Transverse colon (tissue), 4 donors: ENCODE results near the gene CKB. TPM values are rescaled to one million over a fixed set of nuclear protein-coding genes. Genes with fewer than 3 reads are reported as not detected.

ENCODE experiments used
- DNase-seq: peaks from one replicate; pipeline ENCODE4 v3.0.0-alpha.2; 2019
- H3K27ac ChIP-seq, 4 donors: fragments of 200-600 bp; sonication (generic); 2 replicates each; pipeline ENCODE4 v1.5.1; 2016 to 2018; ENCODE audit warnings: inconsistent platforms in 4 of 4
- H3K27me3 ChIP-seq: fragments of 200-600 bp; sonication (generic); 2 replicates; pipeline ENCODE4 v1.5.1; 2017; ENCODE audit warnings: inconsistent platforms
- H3K36me3 ChIP-seq, 4 donors: fragments of 200-600 bp; sonication (generic); 2 replicates each; pipeline ENCODE4 v1.5.1; 2017 to 2019; ENCODE audit warnings: inconsistent platforms in 4 of 4
- H3K4me1 ChIP-seq, 4 donors: fragments of 200-600 bp; sonication (generic); 2 replicates each; pipeline ENCODE4 v1.5.1; 2017 to 2020; ENCODE audit warnings: inconsistent platforms in 4 of 4
- H3K4me3 ChIP-seq, 4 donors: fragments of 200-600 bp; sonication (generic); 1 replicate in 1 of 4; 2 replicates in 3 of 4; pipeline versions ENCODE4 v1.5.1 to v1.6.1; 2017 to 2019; ENCODE audit warnings: inconsistent platforms in 4 of 4
- H3K9me3 ChIP-seq, 2 donors: fragments of 200-600 bp; sonication (generic); 2 replicates each; pipeline ENCODE4 v1.5.1; 2017 to 2019; ENCODE audit warnings: inconsistent platforms in 2 of 2
- CTCF ChIP-seq, 5 experiments: fragments of 200-600 bp in 3 of 5; fragments of 450-650 bp in 2 of 5; sonication (generic) in 3 of 5; IDR thresholded peaks; 1 replicate in 2 of 5; 2 replicates in 3 of 5; pipeline ENCODE4 v1.5.1; 2016 to 2017; ENCODE audit warnings: antibody characterized with exemption in 5 of 5, inconsistent platforms in 3 of 5, mild to moderate bottlenecking in 2 of 5, moderate library complexity in 1 of 5
- EP300 ChIP-seq: sonication (generic); formaldehyde crosslinking; IDR thresholded peaks from one replicate; pipeline ENCODE4 v1.6.1; 2017; ENCODE audit warnings: antibody characterized with exemption, low read depth
- POLR2A ChIP-seq: fragments of 450-650 bp; IDR thresholded peaks from one replicate; pipeline ENCODE4 v1.6.1; 2016; ENCODE audit warnings: antibody characterized with exemption, mild to moderate bottlenecking, moderate library complexity
- POLR2AphosphoS5 ChIP-seq, 3 donors: sonication (generic); formaldehyde crosslinking; IDR thresholded peaks; one replicate each; pipeline ENCODE4 v1.6.1; 2016; ENCODE audit warnings: antibody characterized with exemption in 3 of 3
- WGBS, 2 donors: methylation state at CpG; one replicate each; pipeline ENCODE4 v1.1.5; 2018; ENCODE audit warnings: low coverage in 1 of 2; 5-methylcytosine and 5-hydroxymethylcytosine counted together
- in situ Hi-C, 4 donors: fragments of 200-750 bp; cut with MboI; loops; one replicate each; pipeline versions ENCODE4 v1.15.0 to v1.15.1; 2017; ENCODE audit warnings: low sequenced_read_pairs in 3 of 4, low pct_ligation_motif_present in 1 of 4, low pct_unique_long_range_greater_than_20kb in 1 of 4
- intact Hi-C: fragments of 100-400 bp; cut with DNase I; formaldehyde crosslinking; loops from one replicate; pipeline ENCODE4 v1.15.1; 2023; ENCODE audit warnings: low total_unique reads
- total RNA-seq, 4 donors: library from RNA; depleted of rRNA; stranded (reverse); fragments of >200 nt; gene quantifications; one replicate each; pipeline ENCODE4 v1.1.0, GENCODE V29; 2016

Gene CKB
- total RNA-seq, 4 donors from 2014 or later = 504 to 5,877 (median 3,263) TPM

- in situ Hi-C loops = loop anchor here in 2 of 4 donors (5.0 to 10.0 kb wide), 2 partner anchors 42 to 50 kb away; no protein-coding TSS in a partner anchor
- intact Hi-C loops = no loop called here
- Histone ChIP-seq H3K4me3 (no peak overlapping the region), H3K4me1 (peaks cover 0 to 7% (median 0%) of the 10 kb centered on the region in 4 donors), H3K27ac (no peak overlapping the region), H3K36me3 (peaks cover 0 to 23% (median 9%) of the 10 kb centered on the region in 4 donors), H3K9me3 (no peaks in the 10 kb centered on the region), H3K27me3 (no peaks in the 10 kb centered on the region)
- WGBS, 2 donors = 82 to 100% methylated on average over 2 to 8 of the region's 8 CpGs
- DNase-seq = no peak
- TF ChIP-seq POLR2A (no peak), CTCF (IDR thresholded peaks at IDR 0.05) (no peak), EP300 (no peak), POLR2AphosphoS5 (IDR thresholded peaks at IDR 0.05) (no peak)
Observed at GRCh38 chr14:103504991-103505565, 17.6 kb downstream of the CKB start.

- TF ChIP-seq CTCF (IDR thresholded peaks at IDR 0.05) (no peak), POLR2AphosphoS5 (IDR thresholded peaks at IDR 0.05) (no peak), POLR2A (no peak), EP300 (no peak)
- Histone ChIP-seq H3K4me3 (no peak overlapping the region), H3K36me3 (peaks cover 0 to 25% (median 9%) of the 10 kb centered on the region in 4 donors), H3K4me1 (peaks cover 0 to 8% (median 0%) of the 10 kb centered on the region in 4 donors), H3K27me3 (no peaks in the 10 kb centered on the region), H3K27ac (no peak overlapping the region), H3K9me3 (no peaks in the 10 kb centered on the region)
- intact Hi-C loops (no loop called here), in situ Hi-C loops (loop anchor here in 2 of 4 donors (5.0 to 10.0 kb wide), 2 partner anchors 44 to 52 kb away; no protein-coding TSS in a partner anchor)
- DNase-seq = no peak
- 93 to 94% methylated on average over 3 to 12 of the region's 12 CpGs for WGBS, 2 donors
Observed at GRCh38 chr14:103503296-103503695, 19.3 kb downstream of the CKB start.

DNA sequence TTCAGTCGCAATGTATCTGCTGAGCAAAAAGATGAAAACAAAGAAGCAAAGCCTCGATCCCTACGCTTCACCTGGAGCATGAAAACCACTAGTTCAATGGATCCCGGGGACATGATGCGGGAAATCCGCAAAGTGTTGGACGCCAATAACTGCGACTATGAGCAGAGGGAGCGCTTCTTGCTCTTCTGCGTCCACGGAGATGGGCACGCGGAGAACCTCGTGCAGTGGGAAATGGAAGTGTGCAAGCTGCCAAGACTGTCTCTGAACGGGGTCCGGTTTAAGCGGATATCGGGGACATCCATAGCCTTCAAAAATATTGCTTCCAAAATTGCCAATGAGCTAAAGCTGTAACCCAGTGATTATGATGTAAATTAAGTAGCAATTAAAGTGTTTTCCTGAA is 19.8 kb downstream of the CKB start:
- Histone ChIP-seq H3K27ac (no peak overlapping the region), H3K36me3 (peaks cover 0 to 27% (median 9%) of the 10 kb centered on the region in 4 donors), H3K9me3 (no peaks in the 10 kb centered on the region), H3K27me3 (no peaks in the 10 kb centered on the region), H3K4me1 (peaks cover 0 to 8% (median 0%) of the 10 kb centered on the region in 4 donors), H3K4me3 (no peak overlapping the region)
- DNase-seq = no peak
- intact Hi-C loops = no loop called here
- in situ Hi-C loops = loop anchor here in 2 of 4 donors (5.0 to 10.0 kb wide), 2 partner anchors 44 to 52 kb away; no protein-coding TSS in a partner anchor
- no peak for TF ChIP-seq CTCF (IDR thresholded peaks at IDR 0.05)
- TF ChIP-seq POLR2A = no peak
- no peak for TF ChIP-seq POLR2AphosphoS5 (IDR thresholded peaks at IDR 0.05)
- TF ChIP-seq EP300 = no peak
- 94 to 99% methylated on average over 10 to 18 of the region's 18 CpGs for WGBS, 2 donors

GRCh38 chr14:103501921-103502669 is 20.5 kb downstream of the CKB start:
- Histone ChIP-seq H3K27ac (no peak overlapping the region), H3K4me1 (peaks cover 0 to 8% (median 0%) of the 10 kb centered on the region in 4 donors), H3K27me3 (no peaks in the 10 kb centered on the region), H3K4me3 (no peak overlapping the region), H3K36me3 (peaks cover 0 to 27% (median 9%) of the 10 kb centered on the region in 4 donors), H3K9me3 (no peaks in the 10 kb centered on the region)
- TF ChIP-seq POLR2AphosphoS5 (IDR thresholded peaks at IDR 0.05) = no peak
- TF ChIP-seq CTCF (IDR thresholded peaks at IDR 0.05) = no peak
- no peak for TF ChIP-seq EP300
- no peak for TF ChIP-seq POLR2A
- intact Hi-C loops = no loop called here
- in situ Hi-C loops = loop anchor here in 2 of 4 donors (5.0 to 10.0 kb wide), 2 partner anchors 45 to 53 kb away; no protein-coding TSS in a partner anchor
- 94 to 95% methylated on average over 4 to 9 of the region's 9 CpGs for WGBS, 2 donors
- no peak for DNase-seq
